Stimulated activated CD8-positive, alpha-beta memory T cell treated with anti-CD3 and anti-CD28 coated beads, Interleukin-4, amount 100 ng/mL, for 24 hours (primary cell): Measurements from ENCODE around the gene CASP9.
"Not testable (repeated sequence)": the region's sequence is repeated elsewhere in the genome, so short reads cannot be mapped to it uniquely, and the experiment has no call there.

Experiments used
- DNase-seq: peaks from one replicate; pipeline ENCODE4 v3.0.0-alpha.2; 2020; ENCODE audit warnings: low read depth

Gene CASP9

GRCh38 chr1:15469361-15469760 lies 54.7 kb downstream of the CASP9 start:
- DNase-seq, result no peak

- no peak for DNase-seq
These were observed 55.9 kb downstream of the CASP9 start for GRCh38 chr1:15468145-15468544.

- not testable (repeated sequence) for DNase-seq
These were observed 56.9 kb downstream of the CASP9 start for GRCh38 chr1:15466955-15467625.

- DNase-seq, result no peak
These were observed 58.3 kb downstream of the CASP9 start for GRCh38 chr1:15465674-15466073.

- DNase-seq, result not testable (repeated sequence)
These were observed 60.1 kb downstream of the CASP9 start for GRCh38 chr1:15463926-15464322.

DNA sequence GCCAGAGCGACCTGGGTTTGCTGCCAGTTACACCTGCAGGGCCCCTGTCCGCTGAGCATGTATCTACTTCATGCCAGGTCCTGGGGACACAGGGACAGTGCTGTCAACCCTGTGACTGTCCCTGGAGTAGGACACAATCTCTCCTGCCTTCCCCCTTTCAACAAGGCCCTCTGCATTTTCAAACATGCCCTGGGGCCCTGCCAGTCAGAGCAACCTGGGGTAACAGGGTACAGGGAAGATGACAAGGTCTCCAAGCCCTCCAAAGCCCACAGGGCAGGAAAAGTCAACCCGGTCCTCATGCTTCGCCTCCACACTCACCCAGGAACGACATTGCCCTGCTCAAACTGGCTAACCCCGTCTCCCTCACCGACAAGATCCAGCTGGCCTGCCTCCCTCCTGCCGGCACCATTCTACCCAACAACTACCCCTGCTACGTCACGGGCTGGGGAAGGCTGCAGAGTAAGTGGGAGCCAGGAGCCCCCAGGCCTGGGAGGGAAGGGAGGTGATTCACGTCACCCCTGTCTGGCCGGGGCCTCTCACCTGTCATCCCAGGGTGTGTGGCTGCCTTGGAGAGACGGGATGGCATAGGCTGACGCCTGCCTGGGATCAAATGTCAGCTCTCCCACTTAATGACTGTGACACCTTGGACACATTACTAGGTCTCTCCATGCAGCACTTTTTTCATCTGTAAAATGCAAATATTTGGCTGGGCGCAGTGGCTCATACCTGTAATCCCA lies 60.8 kb downstream of the CASP9 start:
- not testable (repeated sequence) for DNase-seq

DNA sequence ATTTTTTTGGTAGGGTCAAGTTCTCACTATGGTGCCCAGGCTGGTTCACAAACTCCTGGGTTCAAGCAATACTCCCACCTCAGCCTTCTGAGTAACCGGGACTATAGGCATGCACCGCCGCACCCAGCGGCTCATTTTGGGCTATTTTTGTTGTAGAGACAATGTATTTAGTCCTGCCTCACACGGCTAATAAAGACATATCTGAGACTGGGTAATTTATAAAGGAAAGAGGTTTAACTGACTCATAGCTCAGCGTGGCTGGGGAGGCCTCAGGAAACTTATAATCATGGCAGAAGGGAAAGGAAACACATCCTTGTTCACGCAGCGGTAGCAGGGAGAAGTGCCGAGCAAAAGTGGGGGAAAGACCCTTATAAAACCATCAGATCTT lies 63.3 kb downstream of the CASP9 start:
- DNase-seq, result no peak

GRCh38 chr1:15459771-15460707 lies 64.0 kb downstream of the CASP9 start:
- DNase-seq, result no peak

DNA sequence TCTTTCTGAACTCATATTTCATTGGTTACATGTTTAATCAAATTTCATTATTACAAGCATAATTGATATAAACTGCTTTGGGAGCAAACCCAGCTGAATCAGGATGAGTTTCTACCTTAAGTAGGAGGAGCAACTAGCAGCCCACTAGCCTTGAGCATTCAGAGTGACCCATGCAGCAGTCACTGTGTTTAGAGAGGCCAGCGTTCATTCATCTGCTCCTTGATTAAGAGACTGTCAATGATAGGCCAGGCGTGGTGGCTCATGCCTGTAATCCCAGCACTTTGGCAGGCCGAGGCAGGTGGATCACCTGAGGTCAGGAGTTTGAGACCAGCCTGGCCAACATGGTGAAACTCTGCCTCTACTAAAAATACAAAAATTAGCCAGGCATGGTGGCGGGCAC lies 65.6 kb downstream of the CASP9 start:
- DNase-seq, result not testable (repeated sequence)

GRCh38 chr1:15457585-15457984 lies 66.4 kb downstream of the CASP9 start:
- DNase-seq, result no peak

DNA sequence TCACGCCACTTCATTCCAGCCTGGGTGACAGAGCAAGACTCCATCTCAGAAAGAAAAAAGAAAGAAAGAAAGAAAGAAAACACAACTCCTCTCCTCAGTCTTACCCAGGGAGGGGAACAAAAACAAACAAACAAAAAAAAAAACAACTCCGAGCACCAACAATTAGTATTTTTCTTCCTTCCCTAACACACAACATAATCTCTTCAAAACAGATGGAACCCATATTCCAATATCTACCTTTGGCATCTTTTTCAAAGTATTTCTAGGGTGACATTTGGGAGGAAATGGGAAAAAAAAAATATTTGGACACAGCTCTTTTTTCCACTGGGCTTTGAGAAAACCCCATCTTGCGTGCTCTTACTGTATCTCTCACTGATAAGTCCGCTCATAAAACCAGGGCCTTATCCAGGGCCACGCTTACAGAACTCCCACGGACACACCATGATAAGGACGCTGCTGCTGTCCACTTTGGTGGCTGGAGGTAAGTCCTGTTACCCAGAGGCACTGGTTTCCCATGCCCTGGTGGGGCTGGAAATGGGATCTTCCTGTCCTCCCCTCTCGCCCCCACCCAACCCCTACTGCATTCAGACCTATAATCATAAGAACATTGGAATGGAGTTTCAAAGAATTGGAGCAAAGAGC lies 67.6 kb downstream of the CASP9 start, which contains the start of gene CELA2A:
Gene CELA2A (plus strand): TSS at position 420 of the 642 bp plus-strand sequence. CDS start 22 bp downstream, at position 442.
- no peak for DNase-seq

DNA sequence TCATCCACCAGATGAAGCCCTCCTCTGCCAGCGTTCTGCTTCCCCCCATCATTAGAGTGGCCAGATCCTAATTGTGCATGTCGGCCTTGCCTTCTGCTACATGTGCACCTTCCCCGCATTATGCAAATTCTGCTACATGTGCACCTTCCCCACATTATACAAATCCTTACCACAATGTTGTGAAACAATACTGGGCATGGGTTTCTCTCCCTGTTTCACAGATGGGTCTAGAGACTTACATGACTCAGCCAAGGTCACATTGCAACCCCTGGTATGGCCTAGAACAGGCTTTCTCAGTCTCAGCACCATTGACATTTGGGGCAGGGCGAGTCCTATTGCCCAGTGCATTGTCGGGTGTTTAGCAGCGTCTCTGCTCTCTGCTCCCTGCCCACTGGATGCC lies 68.5 kb downstream of the CASP9 start:
- no peak for DNase-seq

DNA sequence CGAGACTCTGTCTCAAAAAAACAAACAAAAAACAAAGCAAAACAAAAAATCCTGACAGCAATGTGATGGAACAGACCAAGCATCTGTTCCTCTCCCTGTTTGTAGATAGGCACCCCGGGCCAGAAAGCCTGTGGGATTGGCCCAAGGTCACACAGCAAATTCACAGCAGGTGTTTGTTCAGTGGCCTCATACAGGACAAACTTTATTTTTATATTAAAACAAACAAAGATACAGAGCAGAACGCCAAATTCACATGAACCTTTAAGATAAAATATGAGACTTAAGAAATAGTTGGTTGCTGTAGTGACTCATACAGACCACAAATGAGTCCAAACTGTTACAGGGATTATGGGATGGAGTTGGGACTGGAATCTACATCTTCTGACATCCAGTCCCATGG lies 69.8 kb downstream of the CASP9 start:
- DNase-seq, result no peak

GRCh38 chr1:15453734-15454133 lies 70.3 kb downstream of the CASP9 start:
- DNase-seq, result no peak

- no peak for DNase-seq
These were observed 71.0 kb downstream of the CASP9 start for GRCh38 chr1:15452866-15453571.

DNA sequence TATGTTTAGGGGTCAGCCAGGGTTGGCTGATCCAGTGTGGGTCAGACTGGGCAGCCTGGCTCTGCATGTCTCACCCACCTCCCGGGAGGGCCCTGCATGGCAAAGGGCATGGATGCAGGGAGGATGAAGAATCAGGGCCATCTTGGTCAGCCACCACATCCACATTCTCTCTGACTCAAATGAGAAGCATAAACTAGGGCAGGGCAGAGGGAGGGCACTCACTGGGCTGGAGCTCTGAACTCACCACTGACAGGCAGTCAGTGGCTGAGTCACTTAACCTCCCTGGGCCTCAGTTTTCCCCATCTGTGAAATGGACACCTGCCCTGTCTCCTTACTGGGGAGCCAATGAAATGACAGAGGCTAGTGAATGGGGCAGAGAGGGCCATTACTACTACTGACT lies 71.8 kb downstream of the CASP9 start:
- no peak for DNase-seq

GRCh38 chr1:15451014-15451722 lies 72.8 kb downstream of the CASP9 start:
- no peak for DNase-seq

DNA sequence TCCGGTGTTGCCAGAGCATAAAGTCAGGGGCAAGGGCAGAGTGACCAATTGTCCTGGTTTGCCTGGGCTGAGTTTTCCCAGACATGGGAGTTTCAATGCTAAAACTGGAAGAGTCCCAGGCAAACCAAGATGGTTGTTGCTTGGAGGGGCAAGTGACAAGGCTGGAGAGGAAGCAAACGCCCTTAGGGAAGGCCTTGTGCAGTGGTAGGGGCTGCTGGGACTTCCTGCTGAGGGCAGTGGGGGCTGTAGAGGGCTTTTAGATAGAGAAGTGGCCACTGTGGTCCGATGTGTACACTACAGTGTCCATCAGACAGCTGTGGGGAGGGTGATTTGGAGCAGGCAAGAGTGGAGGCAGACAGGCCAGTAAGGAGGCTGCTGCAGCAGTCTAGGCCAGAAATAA lies 74.4 kb downstream of the CASP9 start:
- no peak for DNase-seq

DNA sequence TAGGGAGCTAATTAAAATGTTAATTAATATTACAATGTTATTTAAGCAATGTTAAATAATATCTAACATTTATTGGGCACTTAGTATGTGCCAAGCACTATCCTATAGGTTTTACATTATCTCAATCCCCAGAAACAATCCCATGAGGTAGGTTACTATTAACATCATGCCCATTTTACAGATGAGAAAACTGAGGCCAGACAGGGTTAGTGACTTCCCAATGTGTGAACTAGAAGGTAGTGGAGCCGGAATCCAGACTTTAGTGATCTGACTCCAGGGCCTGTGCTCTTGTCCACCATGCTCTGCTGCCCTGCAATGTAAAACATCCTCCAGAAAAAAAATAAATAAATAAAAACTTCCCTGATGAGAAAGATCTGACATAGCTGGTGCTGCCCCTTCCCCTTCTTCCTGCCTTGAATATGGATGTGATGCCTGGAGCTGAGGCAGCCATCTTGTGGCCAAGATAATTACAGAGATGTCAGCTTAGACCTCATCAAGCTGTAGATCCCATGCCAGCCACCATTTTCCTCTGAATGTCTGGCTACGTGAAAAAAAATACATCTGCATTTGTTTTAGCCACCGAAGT lies 75.0 kb downstream of the CASP9 start:
- no peak for DNase-seq

GRCh38 chr1:15446212-15446611 lies 77.8 kb downstream of the CASP9 start:
- no peak for DNase-seq
